Transverse colon (tissue), 4 donors: Measurements from ENCODE around the gene LRSAM1.

Source experiments
- EP300 ChIP-seq: sonication (generic); formaldehyde crosslinking; IDR thresholded peaks from one replicate; pipeline ENCODE4 v1.6.1; 2017; ENCODE audit warnings: antibody characterized with exemption, low read depth
- POLR2AphosphoS5 ChIP-seq, 3 donors: sonication (generic); formaldehyde crosslinking; IDR thresholded peaks; one replicate each; pipeline ENCODE4 v1.6.1; 2016; ENCODE audit warnings: antibody characterized with exemption in 3 of 3
- TF ChIP-seq, protein P1 (sequence below), 5 experiments: fragments of 200-600 bp in 3 of 5; fragments of 450-650 bp in 2 of 5; sonication (generic) in 3 of 5; IDR thresholded peaks; 1 replicate in 2 of 5; 2 replicates in 3 of 5; pipeline ENCODE4 v1.5.1; 2016 to 2017; ENCODE audit warnings: antibody characterized with exemption in 5 of 5, inconsistent platforms in 3 of 5, mild to moderate bottlenecking in 2 of 5, moderate library complexity in 1 of 5

DNA sequence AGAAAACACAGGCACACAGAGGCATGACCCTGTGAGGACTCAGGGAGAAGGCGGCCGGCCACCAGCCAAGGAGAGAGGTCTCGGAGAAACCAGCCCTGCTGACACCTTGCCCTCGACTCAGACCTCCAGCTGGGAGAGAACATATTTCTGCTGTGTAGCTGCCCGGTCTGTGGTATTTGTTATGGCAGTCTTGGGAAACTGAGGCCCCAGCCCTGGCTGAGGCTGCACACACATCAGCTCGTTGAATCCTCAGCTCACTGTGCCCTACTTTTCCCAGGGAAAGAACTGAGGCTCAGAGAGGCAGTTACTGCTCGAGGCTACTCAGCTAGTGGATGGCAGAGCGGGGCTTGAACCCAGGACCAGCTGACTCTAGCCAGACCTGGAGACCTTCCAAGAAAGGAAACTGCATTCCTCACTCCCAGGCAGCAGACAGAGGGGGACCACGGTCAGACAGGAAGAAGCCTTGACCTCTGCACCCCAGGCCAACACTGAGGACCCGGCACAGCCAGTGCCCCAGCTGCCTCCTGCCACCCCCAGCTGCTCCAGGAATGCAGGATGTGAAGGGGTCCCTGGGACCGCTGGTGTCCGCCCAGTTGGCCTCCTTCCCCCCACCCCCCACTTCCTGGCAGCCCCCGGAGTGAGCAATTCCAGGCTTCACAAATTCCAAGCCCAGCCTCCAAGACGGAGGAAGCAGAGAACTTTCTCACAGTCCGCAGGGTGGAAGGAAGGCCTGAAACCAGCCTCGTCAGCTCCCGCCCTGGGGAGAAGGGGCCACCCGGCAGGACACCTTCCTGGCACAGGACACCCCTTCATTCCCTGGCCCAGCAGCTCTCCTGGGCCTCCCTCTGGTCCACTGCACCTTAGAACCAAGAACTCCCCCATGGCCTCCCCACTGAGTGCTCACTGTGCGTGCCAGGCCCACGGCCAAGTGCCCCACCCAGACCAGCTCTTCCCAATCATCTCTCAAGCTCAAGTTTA lies 69.9 kb downstream of the LRSAM1 start:
- TF ChIP-seq, protein P1, sequence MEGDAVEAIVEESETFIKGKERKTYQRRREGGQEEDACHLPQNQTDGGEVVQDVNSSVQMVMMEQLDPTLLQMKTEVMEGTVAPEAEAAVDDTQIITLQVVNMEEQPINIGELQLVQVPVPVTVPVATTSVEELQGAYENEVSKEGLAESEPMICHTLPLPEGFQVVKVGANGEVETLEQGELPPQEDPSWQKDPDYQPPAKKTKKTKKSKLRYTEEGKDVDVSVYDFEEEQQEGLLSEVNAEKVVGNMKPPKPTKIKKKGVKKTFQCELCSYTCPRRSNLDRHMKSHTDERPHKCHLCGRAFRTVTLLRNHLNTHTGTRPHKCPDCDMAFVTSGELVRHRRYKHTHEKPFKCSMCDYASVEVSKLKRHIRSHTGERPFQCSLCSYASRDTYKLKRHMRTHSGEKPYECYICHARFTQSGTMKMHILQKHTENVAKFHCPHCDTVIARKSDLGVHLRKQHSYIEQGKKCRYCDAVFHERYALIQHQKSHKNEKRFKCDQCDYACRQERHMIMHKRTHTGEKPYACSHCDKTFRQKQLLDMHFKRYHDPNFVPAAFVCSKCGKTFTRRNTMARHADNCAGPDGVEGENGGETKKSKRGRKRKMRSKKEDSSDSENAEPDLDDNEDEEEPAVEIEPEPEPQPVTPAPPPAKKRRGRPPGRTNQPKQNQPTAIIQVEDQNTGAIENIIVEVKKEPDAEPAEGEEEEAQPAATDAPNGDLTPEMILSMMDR (IDR thresholded peaks at IDR 0.05), result no peak
- TF ChIP-seq EP300 (no peak), POLR2AphosphoS5 (IDR thresholded peaks at IDR 0.05) (no peak)
